TTC549 (cell line): ENCODE data around the gene TXNL4B.
"Not testable (repeated sequence)": the region's sequence is repeated elsewhere in the genome, so short reads cannot be mapped to it uniquely, and the experiment has no call there.

ENCODE experiments used
- FAIRE-seq: peaks from 2 replicates; lab custom pipeline; 2012; peaks lifted over from hg19 to GRCh38; lab: Jason Lieb, UNC

The TXNL4B gene

GRCh38 chr16:72072514-72073342, 20.7 kb downstream of the TXNL4B start:
- no peak for FAIRE-seq

- FAIRE-seq, result no peak
Measured at GRCh38 chr16:72068930-72069329, 24.5 kb downstream of the TXNL4B start.

- peak; percentile 38 for FAIRE-seq
Measured at GRCh38 chr16:72066747-72067146, 26.7 kb downstream of the TXNL4B start.

GRCh38 chr16:72064361-72064894, 29.0 kb downstream of the TXNL4B start:
- no peak for FAIRE-seq

- FAIRE-seq, result no peak
Measured at GRCh38 chr16:72061564-72061963, 31.9 kb downstream of the TXNL4B start.

- FAIRE-seq, result no peak
Measured at GRCh38 chr16:72060405-72060804, 33.0 kb downstream of the TXNL4B start.

GRCh38 chr16:72059060-72059459, 34.4 kb downstream of the TXNL4B start:
- not testable (repeated sequence) for FAIRE-seq

- FAIRE-seq, result not testable (repeated sequence)
Measured at GRCh38 chr16:72057313-72057712, 36.1 kb downstream of the TXNL4B start.

GRCh38 chr16:72055911-72056310, 37.5 kb downstream of the TXNL4B start:
- no peak for FAIRE-seq

- not testable (repeated sequence) for FAIRE-seq
Measured at GRCh38 chr16:72054254-72054847, 39.1 kb downstream of the TXNL4B start, which contains the start of gene HP. Gene HP, plus strand, starts transcription at chr16:72054505. Its CDS starts 148 bp downstream, at chr16:72054653.

- no peak for FAIRE-seq
Measured at GRCh38 chr16:72051818-72052217, 41.6 kb downstream of the TXNL4B start.

- no peak for FAIRE-seq
Measured at GRCh38 chr16:72050769-72051464, 42.5 kb downstream of the TXNL4B start.

GRCh38 chr16:72049110-72049509, 44.3 kb downstream of the TXNL4B start:
- no peak for FAIRE-seq

- FAIRE-seq, result no peak
Measured at GRCh38 chr16:72044825-72045359, 48.5 kb downstream of the TXNL4B start.

GRCh38 chr16:72044296-72044695, 49.1 kb downstream of the TXNL4B start:
- FAIRE-seq, result no peak

- FAIRE-seq, result no peak
Measured at GRCh38 chr16:72043539-72043938, 49.9 kb downstream of the TXNL4B start.

GRCh38 chr16:72043058-72043457, 50.4 kb downstream of the TXNL4B start:
- no peak for FAIRE-seq

- no peak for FAIRE-seq
Measured at GRCh38 chr16:72042157-72042660, 51.2 kb downstream of the TXNL4B start.

GRCh38 chr16:72036098-72036497, 57.3 kb downstream of the TXNL4B start:
- no peak for FAIRE-seq
